ENCODE results near the gene PATJ. TPM values are rescaled to one million over a fixed set of nuclear protein-coding genes. Genes with fewer than 3 reads are reported as not detected.
"Not testable (repeated sequence)": the region's sequence is repeated elsewhere in the genome, so short reads cannot be mapped to it uniquely, and the experiment has no call there.

The PATJ gene
- total RNA-seq, 2 donors from 2014 or later, result 47.8 to 64.5 TPM

GRCh38 chr1:61842863-61843514, 100.7 kb downstream of the PATJ start:
- no peak overlapping the region for H3K4me3 ChIP-seq
- TF ChIP-seq CTCF (IDR thresholded peaks at IDR 0.05), result no peak
- no peaks in the 10 kb centered on the region for H3K36me3 ChIP-seq
- H3K27me3 ChIP-seq (replicated peaks; ENCODE audit: insufficient read depth), result no peaks in the 10 kb centered on the region
- H3K27ac ChIP-seq, result peak overlapping the region; percentile 57 to 74
- DNase-seq (ENCODE audit: low spot score) (no peak), ATAC-seq (ENCODE audit: insufficient number of reproducible peaks, low FRiP score, low read depth) (no peak)
- H3K4me1 ChIP-seq (ENCODE audit: control insufficient read depth in 1 of 2, low read depth in 2 of 2), result peaks cover 40 to 84% of the 10 kb centered on the region in 2 donors
- no peaks in the 10 kb centered on the region for H3K9me3 ChIP-seq

- H3K27me3 ChIP-seq (replicated peaks; ENCODE audit: insufficient read depth), result no peaks in the 10 kb centered on the region
- TF ChIP-seq CTCF (IDR thresholded peaks at IDR 0.05), result no peak
- H3K9me3 ChIP-seq, result no peaks in the 10 kb centered on the region
- no peak overlapping the region for H3K4me3 ChIP-seq
- DNase-seq (ENCODE audit: low spot score) (no peak), ATAC-seq (ENCODE audit: insufficient number of reproducible peaks, low FRiP score, low read depth) (no peak)
- H3K4me1 ChIP-seq (ENCODE audit: control insufficient read depth in 1 of 2, low read depth in 2 of 2), result peaks cover 45 to 85% of the 10 kb centered on the region in 2 donors
- peak overlapping the region; percentile 19 to 36 for H3K27ac ChIP-seq
- H3K36me3 ChIP-seq, result no peaks in the 10 kb centered on the region
Observed at GRCh38 chr1:61844006-61844405, 101.7 kb downstream of the PATJ start.

GRCh38 chr1:61844664-61845063, 102.4 kb downstream of the PATJ start:
- not testable (repeated sequence) for H3K9me3 ChIP-seq; DNase-seq (ENCODE audit: low spot score); H3K27me3 ChIP-seq (replicated peaks; ENCODE audit: insufficient read depth); H3K4me3 ChIP-seq; ATAC-seq (ENCODE audit: insufficient number of reproducible peaks, low FRiP score, low read depth); H3K36me3 ChIP-seq
- Histone ChIP-seq H3K4me1 (ENCODE audit: control insufficient read depth in 1 of 2, low read depth in 2 of 2) (peaks cover 42 to 86% of the 10 kb centered on the region in 2 donors), H3K27ac (peak overlapping the region in 1 of 2 donors; percentile 40)

GRCh38 chr1:61851235-61851634, 109.0 kb downstream of the PATJ start:
- TF ChIP-seq CTCF (IDR thresholded peaks at IDR 0.05), result no peak
- Histone ChIP-seq H3K36me3 (no peaks in the 10 kb centered on the region), H3K4me3 (no peak overlapping the region), H3K27ac (peak overlapping the region; percentile 58 to 81), H3K4me1 (ENCODE audit: control insufficient read depth in 1 of 2, low read depth in 2 of 2) (peaks cover 28 to 54% of the 10 kb centered on the region in 2 donors), H3K9me3 (no peaks in the 10 kb centered on the region), H3K27me3 (replicated peaks; ENCODE audit: insufficient read depth) (no peaks in the 10 kb centered on the region)
- DNase-seq (ENCODE audit: low spot score) (no peak), ATAC-seq (ENCODE audit: insufficient number of reproducible peaks, low FRiP score, low read depth) (no peak)

GRCh38 chr1:61851849-61852669, 109.8 kb downstream of the PATJ start:
- peak; percentile 53 for TF ChIP-seq CTCF (IDR thresholded peaks at IDR 0.05)
- Histone ChIP-seq H3K4me3 (no peak overlapping the region), H3K27me3 (replicated peaks; ENCODE audit: insufficient read depth) (no peaks in the 10 kb centered on the region), H3K27ac (peak overlapping the region; percentile 58 to 81), H3K36me3 (peaks cover 5% of the 10 kb centered on the region), H3K9me3 (no peaks in the 10 kb centered on the region), H3K4me1 (ENCODE audit: control insufficient read depth in 1 of 2, low read depth in 2 of 2) (peaks cover 23 to 47% of the 10 kb centered on the region in 2 donors)
- peak; percentile 40 for ATAC-seq (ENCODE audit: insufficient number of reproducible peaks, low FRiP score, low read depth)
- DNase-seq (ENCODE audit: low spot score), result no peak

Data from thoracic aorta (tissue), 2 donors.